WERI-Rb-1 (cell line): ENCODE measurements around the gene SIRPB2.

ENCODE experiments used
- DNase-seq: peaks from one replicate; pipeline ENCODE4 v3.0.0-alpha.2; 2020
- H3K27ac ChIP-seq: fragments of 250-450 bp; sonication (Bioruptor Pico); 2 replicates; pipeline ENCODE4 v1.5.1; 2020; ENCODE audit warnings: mild to moderate bottlenecking, moderate library complexity
- H3K27me3 ChIP-seq: fragments of 250-450 bp; sonication (Bioruptor Pico); 2 replicates; pipeline ENCODE4 v1.5.1; 2021; ENCODE audit warnings: mild to moderate bottlenecking, low read depth, moderate library complexity; ENCODE audit not compliant: insufficient read depth, severe bottlenecking
- H3K36me3 ChIP-seq: fragments of 250-450 bp; sonication (Bioruptor Pico); 2 replicates; pipeline ENCODE4 v1.5.1; 2020; ENCODE audit warnings: mild to moderate bottlenecking, moderate library complexity
- H3K4me3 ChIP-seq: 2 replicates; pipeline ENCODE4 v1.5.1; 2011; ENCODE audit warnings: low read depth, mild to moderate bottlenecking, control low read depth, low read length
- H3K9me3 ChIP-seq: fragments of 250-450 bp; sonication (Bioruptor Pico); 2 replicates; pipeline ENCODE4 v1.5.1; 2021; ENCODE audit warnings: mild to moderate bottlenecking, moderate library complexity; ENCODE audit not compliant: severe bottlenecking
- TF ChIP-seq, protein P1 (sequence below): IDR thresholded peaks from 2 replicates; pipeline ENCODE4 v1.5.1; 2011; ENCODE audit warnings: low read depth, mild to moderate bottlenecking, control low read depth, inconsistent platforms, low read length

Gene SIRPB2

DNA sequence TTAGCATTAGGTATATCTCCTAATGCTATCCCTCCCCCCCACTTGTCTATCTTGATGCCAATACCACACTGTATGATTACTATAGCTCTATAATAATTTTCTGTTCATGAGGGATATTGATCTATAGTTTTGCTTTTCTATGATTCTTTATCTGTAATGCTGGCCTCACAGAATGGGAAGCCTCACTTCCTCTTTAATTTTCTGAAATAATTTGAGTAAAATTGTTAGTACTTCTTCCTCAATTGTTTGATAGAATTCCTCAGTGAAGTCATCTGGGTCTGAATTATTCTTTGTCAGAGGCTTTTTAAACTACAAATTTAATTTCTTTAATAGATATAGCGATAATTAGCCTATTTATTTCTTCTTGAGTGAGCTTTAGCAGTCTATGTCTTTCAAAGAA is 35.1 kb upstream of the SIRPB2 start:
- DNase-seq: no peak
- TF ChIP-seq, protein P1, sequence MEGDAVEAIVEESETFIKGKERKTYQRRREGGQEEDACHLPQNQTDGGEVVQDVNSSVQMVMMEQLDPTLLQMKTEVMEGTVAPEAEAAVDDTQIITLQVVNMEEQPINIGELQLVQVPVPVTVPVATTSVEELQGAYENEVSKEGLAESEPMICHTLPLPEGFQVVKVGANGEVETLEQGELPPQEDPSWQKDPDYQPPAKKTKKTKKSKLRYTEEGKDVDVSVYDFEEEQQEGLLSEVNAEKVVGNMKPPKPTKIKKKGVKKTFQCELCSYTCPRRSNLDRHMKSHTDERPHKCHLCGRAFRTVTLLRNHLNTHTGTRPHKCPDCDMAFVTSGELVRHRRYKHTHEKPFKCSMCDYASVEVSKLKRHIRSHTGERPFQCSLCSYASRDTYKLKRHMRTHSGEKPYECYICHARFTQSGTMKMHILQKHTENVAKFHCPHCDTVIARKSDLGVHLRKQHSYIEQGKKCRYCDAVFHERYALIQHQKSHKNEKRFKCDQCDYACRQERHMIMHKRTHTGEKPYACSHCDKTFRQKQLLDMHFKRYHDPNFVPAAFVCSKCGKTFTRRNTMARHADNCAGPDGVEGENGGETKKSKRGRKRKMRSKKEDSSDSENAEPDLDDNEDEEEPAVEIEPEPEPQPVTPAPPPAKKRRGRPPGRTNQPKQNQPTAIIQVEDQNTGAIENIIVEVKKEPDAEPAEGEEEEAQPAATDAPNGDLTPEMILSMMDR: no peak

DNA sequence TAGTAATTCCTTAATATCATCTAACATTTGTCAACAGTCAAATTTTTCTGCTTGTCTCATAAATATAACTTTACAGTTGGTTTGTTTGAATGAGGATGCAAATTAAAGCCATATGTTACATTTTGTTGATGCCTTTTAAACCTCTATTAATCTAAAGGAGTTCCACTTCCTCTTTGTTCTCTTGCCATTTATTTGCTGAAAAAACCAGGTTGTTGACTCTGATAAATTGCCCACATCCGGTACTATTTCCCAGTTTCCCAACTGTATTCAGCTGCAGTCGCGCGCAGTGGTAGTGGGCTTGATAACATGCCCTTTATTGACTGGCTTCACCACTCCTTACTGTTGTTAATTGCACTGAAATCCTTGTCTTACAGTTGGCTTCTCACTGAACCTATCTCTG is 32.8 kb upstream of the SIRPB2 start:
- TF ChIP-seq, protein P1: no peak
- DNase-seq: no peak
- Histone ChIP-seq H3K9me3 (peaks cover 2% of the 10 kb centered on the region), H3K4me3 (no peak overlapping the region), H3K36me3 (no peaks in the 10 kb centered on the region), H3K27ac (no peak overlapping the region), H3K27me3 (peaks cover 28% of the 10 kb centered on the region)

More for the DNA sequence above, 35.1 kb upstream of the SIRPB2 start:
- H3K9me3 ChIP-seq: peaks cover 2% of the 10 kb centered on the region
- no peak overlapping the region for H3K27ac ChIP-seq
- no peaks in the 10 kb centered on the region for H3K36me3 ChIP-seq
- no peak overlapping the region for H3K4me3 ChIP-seq
- H3K27me3 ChIP-seq: peaks cover 25% of the 10 kb centered on the region

DNA sequence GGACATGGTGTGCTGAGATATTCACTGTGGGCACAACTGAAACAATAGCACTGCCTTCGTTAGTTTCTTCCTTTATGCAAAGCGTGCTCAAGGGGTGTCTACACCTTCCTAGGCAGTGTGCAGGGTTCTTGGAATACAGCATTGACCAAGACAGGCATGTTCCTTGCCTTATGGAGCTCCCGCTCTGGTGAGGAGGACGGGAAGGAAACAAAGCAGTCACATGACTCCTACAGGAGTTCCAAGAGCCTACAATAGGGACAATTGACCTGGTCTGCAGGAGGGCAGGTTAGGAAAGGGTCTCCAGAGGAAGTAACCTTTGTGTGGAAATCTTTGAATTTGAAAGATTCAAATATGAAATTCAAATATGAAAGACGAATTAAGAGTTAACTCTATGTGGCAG is 25.8 kb upstream of the SIRPB2 start:
- no peak overlapping the region for H3K27ac ChIP-seq
- TF ChIP-seq, protein P1: no peak
- no peak for DNase-seq
- H3K9me3 ChIP-seq: no peaks in the 10 kb centered on the region
- H3K27me3 ChIP-seq: peaks cover 61% of the 10 kb centered on the region
- H3K4me3 ChIP-seq: no peak overlapping the region
- H3K36me3 ChIP-seq: no peaks in the 10 kb centered on the region

DNA sequence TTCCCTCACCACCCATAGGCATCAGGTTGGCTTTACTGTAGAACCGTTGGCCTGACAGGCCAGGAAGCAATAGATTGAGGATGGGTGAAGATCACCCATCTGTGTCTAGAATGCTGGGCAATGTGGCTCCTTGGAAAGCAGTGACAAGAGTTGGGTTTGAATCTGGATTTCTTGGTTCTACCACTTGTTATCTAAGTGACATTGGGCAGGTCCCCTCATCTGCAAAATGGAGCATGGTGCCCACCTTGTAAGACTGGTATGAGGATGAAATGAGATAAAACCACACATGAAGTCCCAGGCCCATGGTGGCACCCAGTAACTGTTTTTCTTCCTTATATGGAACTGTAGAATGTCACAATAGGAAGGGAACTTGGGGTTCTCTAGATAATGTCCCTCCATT is 22.6 kb upstream of the SIRPB2 start:
- no peaks in the 10 kb centered on the region for H3K36me3 ChIP-seq
- peaks cover 55% of the 10 kb centered on the region for H3K27me3 ChIP-seq
- TF ChIP-seq, protein P1: no peak
- no peaks in the 10 kb centered on the region for H3K9me3 ChIP-seq
- no peak overlapping the region for H3K27ac ChIP-seq
- no peak for DNase-seq
- H3K4me3 ChIP-seq: no peak overlapping the region

DNA sequence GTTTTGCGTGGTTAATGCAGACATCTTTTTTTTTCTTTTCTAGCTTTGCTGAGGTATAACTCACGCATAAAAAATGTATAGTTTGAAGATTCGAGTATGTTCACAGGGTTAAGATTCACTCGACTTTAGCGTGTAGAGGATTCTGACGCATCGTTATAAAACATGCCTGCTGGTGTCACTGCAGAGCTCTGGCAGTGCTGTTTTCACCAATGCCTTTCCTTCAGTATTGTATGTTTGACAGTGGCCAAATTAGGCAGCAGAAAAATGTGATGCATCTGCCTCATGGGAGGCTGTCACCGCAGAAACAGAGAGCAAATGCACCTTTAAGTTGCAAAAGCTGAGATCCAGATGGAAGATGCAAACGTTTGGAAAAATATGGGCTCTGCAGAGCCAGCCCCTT is 18.0 kb upstream of the SIRPB2 start:
- Histone ChIP-seq H3K9me3 (no peaks in the 10 kb centered on the region), H3K4me3 (no peak overlapping the region), H3K27me3 (peaks cover 24% of the 10 kb centered on the region), H3K27ac (no peak overlapping the region), H3K36me3 (no peaks in the 10 kb centered on the region)
- DNase-seq: no peak
- TF ChIP-seq, protein P1: no peak

DNA sequence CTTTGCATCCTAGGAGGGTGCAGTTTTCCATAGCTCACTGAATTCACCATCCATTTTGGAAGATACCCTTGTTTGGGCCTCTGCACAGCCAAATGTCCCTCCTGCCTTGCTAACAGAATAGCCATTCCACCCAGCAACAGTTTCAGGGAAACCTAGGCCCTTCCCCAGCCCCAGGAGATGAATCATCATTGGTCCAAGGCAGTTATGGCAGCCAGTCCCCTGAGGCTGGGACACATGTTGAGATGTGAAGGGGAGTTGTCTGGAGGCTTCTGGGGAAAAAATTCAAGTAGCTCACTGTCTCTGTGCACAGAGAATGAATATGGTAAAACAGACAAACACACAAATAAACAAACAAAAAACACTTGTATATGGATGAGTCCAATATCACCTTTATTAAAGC is 17.4 kb upstream of the SIRPB2 start:
- no peaks in the 10 kb centered on the region for H3K36me3 ChIP-seq
- H3K9me3 ChIP-seq: no peaks in the 10 kb centered on the region
- peaks cover 22% of the 10 kb centered on the region for H3K27me3 ChIP-seq
- TF ChIP-seq, protein P1: no peak
- no peak for DNase-seq
- H3K4me3 ChIP-seq: no peak overlapping the region
- H3K27ac ChIP-seq: no peak overlapping the region
